Breast epithelium (tissue), 3 donors: ENCODE results near the gene SLC10A7.

Experiments used
- CTCF ChIP-seq, 3 donors: fragments of 450-650 bp; IDR thresholded peaks; one replicate each; pipeline ENCODE4 v1.5.1; 2016 to 2017; ENCODE audit warnings: antibody characterized with exemption in 3 of 3, mild to moderate bottlenecking in 3 of 3, moderate library complexity in 3 of 3
- POLR2A ChIP-seq: fragments of 450-650 bp; IDR thresholded peaks from one replicate; pipeline ENCODE4 v1.6.1; 2016; ENCODE audit warnings: antibody characterized with exemption, mild to moderate bottlenecking, moderate library complexity

- TF ChIP-seq POLR2A = no peak
- no peak for TF ChIP-seq CTCF (IDR thresholded peaks at IDR 0.05)
Observed at GRCh38 chr4:146292508-146292907, 229.2 kb downstream of the SLC10A7 start.
